Hepatocyte (in vitro differentiated cells): ENCODE results near the gene ABI1.

Experiments
- EZH2 ChIP-seq: fragments of 200-600 bp; sonication (generic); IDR thresholded peaks from 2 replicates; pipeline ENCODE4 v1.6.1; 2016; ENCODE audit warnings: antibody characterized with exemption, mild to moderate bottlenecking, borderline replicate concordance
- EZH2phosphoT487 ChIP-seq: fragments of 200-600 bp; sonication (generic); IDR thresholded peaks from one replicate; pipeline ENCODE4 v1.6.1; 2018; ENCODE audit warnings: antibody characterized with exemption, mild to moderate bottlenecking, low read depth, moderate library complexity; ENCODE audit not compliant: unreplicated experiment, severe bottlenecking
- TF ChIP-seq, protein P1 (sequence below): fragments of 200-600 bp; sonication (generic); IDR thresholded peaks from 2 replicates; pipeline ENCODE4 v1.5.1; 2016; ENCODE audit warnings: antibody characterized with exemption, mild to moderate bottlenecking; ENCODE audit not compliant: poor library complexity

DNA sequence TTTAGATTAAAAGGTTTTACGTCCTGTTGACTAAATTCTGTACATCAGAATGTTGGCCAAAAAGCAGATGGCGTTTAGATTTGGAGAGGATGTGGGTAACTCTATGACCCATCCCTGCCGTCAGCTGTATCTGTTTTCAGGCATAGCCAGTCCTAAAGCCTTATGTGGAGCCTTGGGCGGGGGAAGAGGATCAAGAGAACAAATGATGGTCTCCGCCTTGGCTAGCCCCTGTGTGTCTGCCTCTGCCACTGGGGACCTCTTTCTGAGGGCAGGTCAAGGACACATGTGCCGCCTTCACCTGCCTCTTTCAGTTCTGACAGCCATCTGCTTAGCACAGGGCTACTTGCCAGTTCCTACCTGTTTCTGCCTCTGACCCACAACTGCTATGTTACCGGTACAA, 139.2 kb downstream of the ABI1 start:
- TF ChIP-seq, protein P1, sequence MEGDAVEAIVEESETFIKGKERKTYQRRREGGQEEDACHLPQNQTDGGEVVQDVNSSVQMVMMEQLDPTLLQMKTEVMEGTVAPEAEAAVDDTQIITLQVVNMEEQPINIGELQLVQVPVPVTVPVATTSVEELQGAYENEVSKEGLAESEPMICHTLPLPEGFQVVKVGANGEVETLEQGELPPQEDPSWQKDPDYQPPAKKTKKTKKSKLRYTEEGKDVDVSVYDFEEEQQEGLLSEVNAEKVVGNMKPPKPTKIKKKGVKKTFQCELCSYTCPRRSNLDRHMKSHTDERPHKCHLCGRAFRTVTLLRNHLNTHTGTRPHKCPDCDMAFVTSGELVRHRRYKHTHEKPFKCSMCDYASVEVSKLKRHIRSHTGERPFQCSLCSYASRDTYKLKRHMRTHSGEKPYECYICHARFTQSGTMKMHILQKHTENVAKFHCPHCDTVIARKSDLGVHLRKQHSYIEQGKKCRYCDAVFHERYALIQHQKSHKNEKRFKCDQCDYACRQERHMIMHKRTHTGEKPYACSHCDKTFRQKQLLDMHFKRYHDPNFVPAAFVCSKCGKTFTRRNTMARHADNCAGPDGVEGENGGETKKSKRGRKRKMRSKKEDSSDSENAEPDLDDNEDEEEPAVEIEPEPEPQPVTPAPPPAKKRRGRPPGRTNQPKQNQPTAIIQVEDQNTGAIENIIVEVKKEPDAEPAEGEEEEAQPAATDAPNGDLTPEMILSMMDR: no peak
- TF ChIP-seq EZH2phosphoT487 (no peak), EZH2 (no peak)
